ENCODE measurements around the gene SMAD4.

- TF ChIP-seq POLR2A (IDR thresholded peaks at IDR 0.05) (no peak), CTCF (IDR thresholded peaks at IDR 0.05 in 8 of 11, conservative IDR thresholded peaks at IDR 0.05 in 3 of 11) (no peak), POLR2AphosphoS5 (IDR thresholded peaks at IDR 0.05) (no peak)
These were observed 2.2 kb downstream of the SMAD4 start for GRCh38 chr18:51032193-51032592.
